HepG2 (cell line): Measurements from ENCODE around the gene SEPTIN2. TPM values are rescaled to one million over a fixed set of nuclear protein-coding genes. Genes with fewer than 3 reads are reported as not detected.
A peak's percentile ranks its signal among the peaks of the same experiment; 100 is the strongest.

Experiments used
- ADNP ChIP-seq: sonication (generic); formaldehyde crosslinking; IDR thresholded peaks from 2 replicates; pipeline ENCODE4 v1.4.0; 2020; ENCODE audit warnings: missing genetic modification reagents
- CCAR2 ChIP-seq: fragments of 200-400 bp; formaldehyde crosslinking; optimal IDR thresholded peaks from 2 replicates; pipeline ENCODE3; 2018; ENCODE audit warnings: low read depth, mild to moderate bottlenecking, low read length, moderate library complexity
- CENPT ChIP-seq: sonication (generic); formaldehyde crosslinking; IDR thresholded peaks from 2 replicates; pipeline ENCODE4 v1.8.0; 2022; ENCODE audit warnings: low read depth, mild to moderate bottlenecking, moderate library complexity, missing genetic modification reagents
- ELF1 ChIP-seq: sonication (generic); formaldehyde crosslinking; IDR thresholded peaks from 2 replicates; pipeline ENCODE4 v1.4.0; 2020; ENCODE audit warnings: missing genetic modification reagents
- GATAD2A ChIP-seq: IDR thresholded peaks from 2 replicates; pipeline ENCODE4 v1.6.1; 2016
- HOXA9 ChIP-seq: sonication (generic); formaldehyde crosslinking; IDR thresholded peaks from 2 replicates; pipeline ENCODE4 v1.8.1; 2022; ENCODE audit warnings: missing genetic modification reagents, mild to moderate bottlenecking, moderate library complexity, borderline replicate concordance
- NKX3-1 ChIP-seq: sonication (generic); formaldehyde crosslinking; IDR thresholded peaks from 2 replicates; pipeline ENCODE4 v1.5.0; 2020; ENCODE audit warnings: missing genetic modification reagents
- PRMT3 ChIP-seq: sonication (generic); formaldehyde crosslinking; IDR thresholded peaks from 2 replicates; pipeline ENCODE4 v1.8.1; 2022; ENCODE audit warnings: low read depth, mild to moderate bottlenecking, moderate library complexity, missing genetic modification reagents, borderline replicate concordance
- RBM39 ChIP-seq: fragments of 200-400 bp; formaldehyde crosslinking; IDR thresholded peaks from one replicate; pipeline ENCODE4 v1.6.1; 2018; ENCODE audit warnings: antibody characterized with exemption, mild to moderate bottlenecking, low read depth, low read length; ENCODE audit not compliant: poor library complexity, severe bottlenecking
- RXRA ChIP-seq: sonication (generic); formaldehyde crosslinking; IDR thresholded peaks from 2 replicates; pipeline ENCODE4 v1.5.1; 2020; ENCODE audit warnings: missing genetic modification reagents
- SAP130 ChIP-seq: IDR thresholded peaks from 2 replicates; pipeline ENCODE4 v1.6.1; 2016; ENCODE audit warnings: low read depth
- SIN3A ChIP-seq: IDR thresholded peaks from 2 replicates; pipeline ENCODE4 v1.6.1; 2011; ENCODE audit warnings: low read depth, mild to moderate bottlenecking, control low read depth, low read length, borderline replicate concordance
- SIX1 ChIP-seq: sonication (generic); formaldehyde crosslinking; IDR thresholded peaks from 2 replicates; pipeline ENCODE4 v1.4.0; 2020; ENCODE audit warnings: missing genetic modification reagents, borderline replicate concordance
- SKI ChIP-seq: fragments of 450-650 bp; IDR thresholded peaks from one replicate; pipeline ENCODE4 v1.6.1; 2018; ENCODE audit warnings: mild to moderate bottlenecking; ENCODE audit not compliant: partially characterized antibody
- SP5 ChIP-seq: IDR thresholded peaks from 2 replicates; pipeline ENCODE4 v1.6.1; 2016; ENCODE audit warnings: low read depth, borderline replicate concordance
- ZFY ChIP-seq: sonication (generic); formaldehyde crosslinking; IDR thresholded peaks from 2 replicates; pipeline ENCODE4 v1.4.0; 2020; ENCODE audit warnings: missing genetic modification reagents
- ZNF788 ChIP-seq: sonication (generic); formaldehyde crosslinking; IDR thresholded peaks from 2 replicates; pipeline ENCODE4 v1.5.0; 2020; ENCODE audit warnings: mild to moderate bottlenecking, missing genetic modification reagents, borderline replicate concordance
- polyA plus RNA-seq, 8 experiments: library from polyadenylated mRNA; depleted of rRNA in 3 of 8; stranded (reverse) in 7 of 8; unstranded in 1 of 8; fragments of >200 nt; fragmentation: Illumina TruSeq in 4 of 8; extraction: Trizol in 4 of 8; gene quantifications; 2 replicates each; pipeline versions ENCODE4 v1.2.1 to v1.2.3, GENCODE V29; 2011 to 2016; ENCODE audit warnings: low read depth in 4 of 8, missing spikeins in 1 of 8, mixed read lengths in 1 of 8; ENCODE audit not compliant: insufficient read depth in 1 of 8
- total RNA-seq, 5 experiments: library from RNA; depleted of rRNA; stranded (reverse); fragments of >200 nt; fragmentation: Illumina TruSeq; extraction: Trizol; gene quantifications; 2 replicates each; pipeline ENCODE4 v1.2.3, GENCODE V29; 2016; ENCODE audit warnings: low read depth in 1 of 5
- TF ChIP-seq, protein P1 (sequence below): sonication (generic); formaldehyde crosslinking; IDR thresholded peaks from 2 replicates; pipeline ENCODE4 v1.4.0; 2020; ENCODE audit warnings: missing genetic modification reagents
- TF ChIP-seq, protein P2 (sequence below): sonication (generic); formaldehyde crosslinking; IDR thresholded peaks from 2 replicates; pipeline ENCODE4 v1.5.0; 2020; ENCODE audit warnings: missing genetic modification reagents, mild to moderate bottlenecking, borderline replicate concordance
- TF ChIP-seq, protein P3 (sequence below): sonication (generic); formaldehyde crosslinking; IDR thresholded peaks from 2 replicates; pipeline ENCODE4 v1.5.1; 2020; ENCODE audit warnings: missing genetic modification reagents, mild to moderate bottlenecking, borderline replicate concordance
- TF ChIP-seq, protein P4 (sequence below): IDR thresholded peaks from 2 replicates; pipeline ENCODE4 v1.6.1; 2016; ENCODE audit warnings: control low read depth
- TF ChIP-seq, protein P5 (sequence below): sonication (generic); formaldehyde crosslinking; IDR thresholded peaks from 2 replicates; pipeline ENCODE4 v1.9.0; 2021; ENCODE audit warnings: mild to moderate bottlenecking, missing genetic modification reagents

The SEPTIN2 gene
- total and polyA plus RNA-seq, 2 of the 13 experiments (the other 11 are each of a cell fraction or from before 2014, with no cell fraction given), result 493 to 733 TPM

DNA sequence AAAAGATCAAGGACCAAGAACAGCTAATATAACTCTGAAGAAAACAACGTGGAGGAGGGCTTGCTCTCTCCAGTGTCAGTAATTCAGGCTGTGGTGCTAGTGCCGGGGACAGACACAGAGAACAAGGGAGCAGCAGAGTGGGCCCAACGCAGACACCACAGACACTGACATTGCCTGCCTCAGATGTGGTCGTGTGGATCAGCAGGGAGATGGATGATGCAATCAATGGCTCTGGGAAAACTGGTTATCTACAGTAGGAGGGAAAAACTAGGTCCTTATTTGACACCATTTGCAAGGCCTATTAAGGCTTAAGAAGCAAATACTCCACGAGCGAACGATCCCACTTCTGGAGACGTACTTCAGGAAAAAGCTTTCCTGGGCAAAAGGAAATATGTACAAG is 36.3 kb upstream of the SEPTIN2 start (continued):
- no peak for TF ChIP-seq HOXA9 (CRISPR knock-in tag)
- no peak for TF ChIP-seq NKX3-1
- peak; percentile 15; the same call in 1 of the 2 replicates for TF ChIP-seq SP5 (CRISPR knock-in tag)
- TF ChIP-seq, protein P1, sequence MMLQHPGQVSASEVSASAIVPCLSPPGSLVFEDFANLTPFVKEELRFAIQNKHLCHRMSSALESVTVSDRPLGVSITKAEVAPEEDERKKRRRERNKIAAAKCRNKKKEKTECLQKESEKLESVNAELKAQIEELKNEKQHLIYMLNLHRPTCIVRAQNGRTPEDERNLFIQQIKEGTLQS (CRISPR knock-in tag), result peak; percentile 95
- TF ChIP-seq PRMT3 (CRISPR knock-in tag), result no peak
- TF ChIP-seq, protein P2, sequence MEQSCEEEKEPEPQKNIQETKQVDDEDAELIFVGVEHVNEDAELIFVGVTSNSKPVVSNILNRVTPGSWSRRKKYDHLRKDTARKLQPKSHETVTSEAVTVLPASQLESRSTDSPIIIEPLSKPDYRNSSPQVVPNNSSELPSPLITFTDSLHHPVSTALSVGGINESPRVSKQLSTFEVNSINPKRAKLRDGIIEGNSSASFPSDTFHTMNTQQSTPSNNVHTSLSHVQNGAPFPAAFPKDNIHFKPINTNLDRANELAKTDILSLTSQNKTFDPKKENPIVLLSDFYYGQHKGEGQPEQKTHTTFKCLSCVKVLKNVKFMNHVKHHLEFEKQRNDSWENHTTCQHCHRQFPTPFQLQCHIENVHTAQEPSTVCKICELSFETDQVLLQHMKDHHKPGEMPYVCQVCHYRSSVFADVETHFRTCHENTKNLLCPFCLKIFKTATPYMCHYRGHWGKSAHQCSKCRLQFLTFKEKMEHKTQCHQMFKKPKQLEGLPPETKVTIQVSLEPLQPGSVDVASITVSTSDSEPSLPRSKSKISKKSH (CRISPR knock-in tag), result no peak
- peak; percentile 71 for TF ChIP-seq GATAD2A
- TF ChIP-seq SKI, result no peak
- no peak for TF ChIP-seq CENPT
- TF ChIP-seq ADNP (CRISPR knock-in tag), result no peak
- TF ChIP-seq, protein P3, sequence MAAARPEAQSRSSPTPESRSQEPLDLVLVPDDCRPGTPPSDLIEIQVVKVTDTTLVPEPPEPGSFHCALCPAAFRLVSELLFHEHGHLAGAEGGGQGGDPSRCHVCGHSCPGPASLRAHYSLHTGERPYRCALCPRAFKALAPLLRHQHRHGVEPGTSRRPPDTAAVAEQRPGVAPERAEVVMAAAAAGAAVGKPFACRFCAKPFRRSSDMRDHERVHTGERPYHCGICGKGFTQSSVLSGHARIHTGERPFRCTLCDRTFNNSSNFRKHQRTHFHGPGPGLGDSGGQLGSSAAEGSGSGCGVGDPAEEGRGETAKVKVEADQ (CRISPR knock-in tag), result no peak
- TF ChIP-seq RBM39, result no peak
- TF ChIP-seq SIN3A, result no peak
- peak; percentile 16; the same call in 1 of the 2 replicates for TF ChIP-seq ZNF788 (CRISPR knock-in tag)
- no peak for TF ChIP-seq ELF1 (CRISPR knock-in tag)
- peak; percentile 41; the same call in 1 of the 2 replicates for TF ChIP-seq ZFY (CRISPR knock-in tag)
- TF ChIP-seq SIX1 (CRISPR knock-in tag), result no peak
- TF ChIP-seq, protein P4, sequence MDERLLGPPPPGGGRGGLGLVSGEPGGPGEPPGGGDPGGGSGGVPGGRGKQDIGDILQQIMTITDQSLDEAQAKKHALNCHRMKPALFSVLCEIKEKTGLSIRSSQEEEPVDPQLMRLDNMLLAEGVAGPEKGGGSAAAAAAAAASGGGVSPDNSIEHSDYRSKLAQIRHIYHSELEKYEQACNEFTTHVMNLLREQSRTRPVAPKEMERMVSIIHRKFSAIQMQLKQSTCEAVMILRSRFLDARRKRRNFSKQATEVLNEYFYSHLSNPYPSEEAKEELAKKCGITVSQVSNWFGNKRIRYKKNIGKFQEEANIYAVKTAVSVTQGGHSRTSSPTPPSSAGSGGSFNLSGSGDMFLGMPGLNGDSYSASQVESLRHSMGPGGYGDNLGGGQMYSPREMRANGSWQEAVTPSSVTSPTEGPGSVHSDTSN, result no peak
- TF ChIP-seq, protein P5, sequence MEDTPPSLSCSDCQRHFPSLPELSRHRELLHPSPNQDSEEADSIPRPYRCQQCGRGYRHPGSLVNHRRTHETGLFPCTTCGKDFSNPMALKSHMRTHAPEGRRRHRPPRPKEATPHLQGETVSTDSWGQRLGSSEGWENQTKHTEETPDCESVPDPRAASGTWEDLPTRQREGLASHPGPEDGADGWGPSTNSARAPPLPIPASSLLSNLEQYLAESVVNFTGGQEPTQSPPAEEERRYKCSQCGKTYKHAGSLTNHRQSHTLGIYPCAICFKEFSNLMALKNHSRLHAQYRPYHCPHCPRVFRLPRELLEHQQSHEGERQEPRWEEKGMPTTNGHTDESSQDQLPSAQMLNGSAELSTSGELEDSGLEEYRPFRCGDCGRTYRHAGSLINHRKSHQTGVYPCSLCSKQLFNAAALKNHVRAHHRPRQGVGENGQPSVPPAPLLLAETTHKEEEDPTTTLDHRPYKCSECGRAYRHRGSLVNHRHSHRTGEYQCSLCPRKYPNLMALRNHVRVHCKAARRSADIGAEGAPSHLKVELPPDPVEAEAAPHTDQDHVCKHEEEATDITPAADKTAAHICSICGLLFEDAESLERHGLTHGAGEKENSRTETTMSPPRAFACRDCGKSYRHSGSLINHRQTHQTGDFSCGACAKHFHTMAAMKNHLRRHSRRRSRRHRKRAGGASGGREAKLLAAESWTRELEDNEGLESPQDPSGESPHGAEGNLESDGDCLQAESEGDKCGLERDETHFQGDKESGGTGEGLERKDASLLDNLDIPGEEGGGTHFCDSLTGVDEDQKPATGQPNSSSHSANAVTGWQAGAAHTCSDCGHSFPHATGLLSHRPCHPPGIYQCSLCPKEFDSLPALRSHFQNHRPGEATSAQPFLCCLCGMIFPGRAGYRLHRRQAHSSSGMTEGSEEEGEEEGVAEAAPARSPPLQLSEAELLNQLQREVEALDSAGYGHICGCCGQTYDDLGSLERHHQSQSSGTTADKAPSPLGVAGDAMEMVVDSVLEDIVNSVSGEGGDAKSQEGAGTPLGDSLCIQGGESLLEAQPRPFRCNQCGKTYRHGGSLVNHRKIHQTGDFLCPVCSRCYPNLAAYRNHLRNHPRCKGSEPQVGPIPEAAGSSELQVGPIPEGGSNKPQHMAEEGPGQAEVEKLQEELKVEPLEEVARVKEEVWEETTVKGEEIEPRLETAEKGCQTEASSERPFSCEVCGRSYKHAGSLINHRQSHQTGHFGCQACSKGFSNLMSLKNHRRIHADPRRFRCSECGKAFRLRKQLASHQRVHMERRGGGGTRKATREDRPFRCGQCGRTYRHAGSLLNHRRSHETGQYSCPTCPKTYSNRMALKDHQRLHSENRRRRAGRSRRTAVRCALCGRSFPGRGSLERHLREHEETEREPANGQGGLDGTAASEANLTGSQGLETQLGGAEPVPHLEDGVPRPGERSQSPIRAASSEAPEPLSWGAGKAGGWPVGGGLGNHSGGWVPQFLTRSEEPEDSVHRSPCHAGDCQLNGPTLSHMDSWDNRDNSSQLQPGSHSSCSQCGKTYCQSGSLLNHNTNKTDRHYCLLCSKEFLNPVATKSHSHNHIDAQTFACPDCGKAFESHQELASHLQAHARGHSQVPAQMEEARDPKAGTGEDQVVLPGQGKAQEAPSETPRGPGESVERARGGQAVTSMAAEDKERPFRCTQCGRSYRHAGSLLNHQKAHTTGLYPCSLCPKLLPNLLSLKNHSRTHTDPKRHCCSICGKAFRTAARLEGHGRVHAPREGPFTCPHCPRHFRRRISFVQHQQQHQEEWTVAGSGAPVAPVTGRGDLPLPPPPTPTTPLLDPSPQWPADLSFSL (CRISPR knock-in tag), result no peak
- TF ChIP-seq SAP130 (CRISPR knock-in tag), result no peak; the same call in 1 of the 2 replicates
- no peak for TF ChIP-seq CCAR2
- no peak for TF ChIP-seq RXRA (CRISPR knock-in tag)
